Activated CD8-positive, alpha-beta T cell treated with anti-CD3 and anti-CD28 coated beads for 36 hours (primary cell): ENCODE data around the gene SBNO2. TPM values are rescaled to one million over a fixed set of nuclear protein-coding genes. Genes with fewer than 3 reads are reported as not detected.

Experiments used
- ATAC-seq: fragments of 200-7000 bp; cut with Tn5 transposase; one replicate; pipeline ENCODE4 v1.10.0; 2021; ENCODE audit warnings: mild to moderate bottlenecking, moderate library complexity
- CTCF ChIA-PET: fragments of 350-600 bp; sonication (Branson Sonifier 250); formaldehyde crosslinking; loops from one replicate; lab custom pipeline; 2021; ENCODE audit warnings: antibody characterized with exemption; lab: Charles Lee
- POLR2A ChIA-PET: fragments of 350-600 bp; sonication (Branson Sonifier 250); formaldehyde crosslinking; loops from one replicate; lab custom pipeline; 2021; ENCODE audit warnings: antibody characterized with exemption; lab: Charles Lee
- DNase-seq: peaks from one replicate; pipeline ENCODE4 v3.0.0-alpha.2; 2020
- H3K27ac Mint-ChIP-seq: one replicate; pipeline ENCODE4 v1.8.0; 2021; ENCODE audit warnings: mild to moderate bottlenecking, mixed read lengths
- H3K27me3 Mint-ChIP-seq: one replicate; pipeline ENCODE4 v1.8.0; 2021; ENCODE audit warnings: mixed read lengths
- H3K36me3 Mint-ChIP-seq: one replicate; pipeline ENCODE4 v1.8.0; 2021; ENCODE audit warnings: low read depth, mixed read lengths
- H3K4me1 Mint-ChIP-seq: one replicate; pipeline ENCODE4 v1.8.0; 2021; ENCODE audit warnings: low read depth, mixed read lengths
- H3K4me3 Mint-ChIP-seq: one replicate; pipeline ENCODE4 v1.8.0; 2021; ENCODE audit warnings: mild to moderate bottlenecking, moderate library complexity, mixed read lengths
- H3K9me3 Mint-ChIP-seq: one replicate; pipeline ENCODE4 v1.8.0; 2021; ENCODE audit warnings: mixed read lengths
- CTCF ChIP-seq: fragments of 200-600 bp; IDR thresholded peaks from one replicate; pipeline ENCODE4 v1.8.0; 2022; ENCODE audit warnings: antibody characterized with exemption, mild to moderate bottlenecking
- intact Hi-C: fragments of 100-400 bp; cut with micrococcal nuclease; formaldehyde crosslinking; loops from one replicate; pipeline ENCODE4 v1.10.0; 2022
- total RNA-seq, 2 experiments: library from RNA; stranded (reverse); gene quantifications; one replicate each; pipeline ENCODE4 v1.2.3, GENCODE V29; 2021

The SBNO2 gene
- total RNA-seq, 2 experiments from 2014 or later: 41.7 to 42.0 TPM

DNA sequence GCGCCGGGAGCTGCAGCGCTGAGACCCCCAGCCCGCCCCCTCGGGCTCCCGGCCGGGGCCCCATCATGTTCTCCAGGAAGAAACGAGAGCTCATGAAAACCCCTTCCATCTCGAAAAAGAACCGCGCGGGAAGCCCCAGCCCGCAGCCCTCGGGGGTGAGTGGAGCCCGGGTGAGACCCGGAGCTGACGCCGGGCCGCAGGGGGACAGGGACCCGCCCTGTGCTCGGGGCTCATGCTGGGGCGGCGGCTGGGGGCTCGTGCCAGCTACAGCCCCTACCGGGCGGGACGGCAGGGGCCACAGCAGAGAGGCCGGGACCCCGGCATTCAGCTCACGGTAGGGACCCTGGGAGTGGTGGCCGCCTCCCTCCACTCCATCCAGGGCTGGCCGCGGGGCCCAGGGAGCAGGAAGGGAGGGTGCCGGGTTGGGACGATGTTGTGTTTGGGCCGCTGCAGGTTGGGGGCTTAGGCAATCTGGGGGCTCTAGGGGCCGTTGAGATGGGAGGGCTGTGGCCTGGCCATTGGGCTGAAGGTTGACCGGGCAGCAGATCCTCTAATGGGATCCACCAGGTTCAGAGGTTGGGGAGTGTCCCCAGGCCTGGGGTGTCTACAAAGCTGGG lies 106.6 kb downstream of the SBNO2 start:
- no peak for TF ChIP-seq CTCF
- CTCF ChIA-PET: interaction anchor here (0.7 to 4.4 kb wide), 10 partner anchors 10 to 226 kb away, joined by 3 to 22 read pairs (median 8); partner anchors contain the start of gene ABCA7
- intact Hi-C loops: no loop called here
- Mint-ChIP-seq H3K27ac (peak overlapping the region; percentile 87), H3K4me1 (peaks cover 42% of the 10 kb centered on the region), H3K4me3 (peak overlapping the region; percentile 84), H3K9me3 (peaks cover 1% of the 10 kb centered on the region), H3K36me3 (peaks cover 32% of the 10 kb centered on the region), H3K27me3 (no peaks in the 10 kb centered on the region)
- ATAC-seq (peak; percentile 41), DNase-seq (peak; percentile 82)
- POLR2A ChIA-PET: interaction anchor here (0.9 to 4.7 kb wide), 22 partner anchors 9 to 830 kb away, joined by 3 to 29 read pairs (median 6); partner anchors contain the start of genes ABCA7, CIRBP, CNN2 and GPX4

DNA sequence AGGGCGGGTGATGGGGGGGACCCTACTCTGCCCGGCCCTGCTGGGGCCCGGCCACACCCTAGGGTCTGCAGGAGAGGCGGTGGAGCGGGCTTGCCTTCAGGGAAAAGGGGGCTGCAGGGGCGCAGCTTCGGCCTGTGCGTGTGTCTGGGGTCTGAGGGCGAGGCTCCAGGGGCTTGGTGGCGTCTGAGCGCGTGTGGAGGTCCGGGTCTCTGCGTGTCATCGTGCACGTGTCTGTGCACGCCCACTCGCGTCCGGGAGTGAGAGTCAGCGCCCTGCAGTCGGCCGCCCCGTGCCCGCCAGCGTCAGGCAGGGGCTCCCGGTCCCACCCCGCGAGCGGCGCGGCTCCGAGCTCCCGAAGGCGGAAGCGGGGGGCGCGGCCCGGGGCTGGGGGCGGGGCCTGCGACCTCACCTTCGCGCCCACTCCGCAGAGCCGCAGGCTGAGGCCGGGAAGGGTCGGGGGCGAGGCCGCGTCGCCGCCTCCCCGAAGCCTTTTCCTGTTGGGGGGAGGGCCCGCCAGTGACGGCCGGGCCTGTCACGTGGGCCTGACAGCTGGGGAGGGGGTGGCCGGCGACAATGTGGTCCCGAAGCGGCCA lies 107.2 kb downstream of the SBNO2 start, which contains the start of gene ARHGAP45:
Gene ARHGAP45 (plus strand): TSS at position 420 of the 593 bp plus-strand sequence. CDS start 239 bp downstream, outside the sequence.
- Mint-ChIP-seq H3K4me3 (peak within 1 kb of the TSS; percentile 84), H3K27me3 (no peaks in the 10 kb centered on the region), H3K4me1 (peaks cover 36% of the 10 kb centered on the region), H3K27ac (peak within 1 kb of the TSS; percentile 87), H3K9me3 (peaks cover 1% of the 10 kb centered on the region), H3K36me3 (peaks cover 26% of the 10 kb centered on the region)
- ATAC-seq: peak; percentile 66
- ChIA-PET CTCF (interaction anchor here (0.7 to 4.4 kb wide), 11 partner anchors 10 to 226 kb away, joined by 3 to 22 read pairs (median 7); partner anchors contain the start of genes ABCA7 and CNN2), POLR2A (interaction anchor here (0.7 to 4.7 kb wide), 22 partner anchors 8 to 203 kb away, joined by 3 to 29 read pairs (median 6); partner anchors contain the start of genes ABCA7, CIRBP, CNN2 and GPX4)
- no peak for TF ChIP-seq CTCF
- peak; percentile 90 for DNase-seq
- intact Hi-C loops: no loop called here

- H3K27ac Mint-ChIP-seq: no peak overlapping the region
- TF ChIP-seq CTCF: no peak
- H3K9me3 Mint-ChIP-seq: peaks cover 1% of the 10 kb centered on the region
- peaks cover 23% of the 10 kb centered on the region for H3K36me3 Mint-ChIP-seq
- CTCF ChIA-PET: interaction anchor here (1.0 to 4.4 kb wide), 10 partner anchors 9 to 177 kb away, joined by 3 to 22 read pairs (median 8); partner anchors contain the start of genes ABCA7 and CNN2
- DNase-seq: no peak
- H3K4me3 Mint-ChIP-seq: peak overlapping the region; percentile 67
- POLR2A ChIA-PET: interaction anchor here (0.7 to 4.7 kb wide), 16 partner anchors 8 to 46 kb away, joined by 3 to 29 read pairs (median 8); partner anchors contain the start of genes ABCA7, GPX4 and RNU6-2
- no peaks in the 10 kb centered on the region for H3K27me3 Mint-ChIP-seq
- H3K4me1 Mint-ChIP-seq: peaks cover 33% of the 10 kb centered on the region
- no peak for ATAC-seq
- intact Hi-C loops: no loop called here
These were observed 107.8 kb downstream of the SBNO2 start for GRCh38 chr19:1066251-1066747.

DNA sequence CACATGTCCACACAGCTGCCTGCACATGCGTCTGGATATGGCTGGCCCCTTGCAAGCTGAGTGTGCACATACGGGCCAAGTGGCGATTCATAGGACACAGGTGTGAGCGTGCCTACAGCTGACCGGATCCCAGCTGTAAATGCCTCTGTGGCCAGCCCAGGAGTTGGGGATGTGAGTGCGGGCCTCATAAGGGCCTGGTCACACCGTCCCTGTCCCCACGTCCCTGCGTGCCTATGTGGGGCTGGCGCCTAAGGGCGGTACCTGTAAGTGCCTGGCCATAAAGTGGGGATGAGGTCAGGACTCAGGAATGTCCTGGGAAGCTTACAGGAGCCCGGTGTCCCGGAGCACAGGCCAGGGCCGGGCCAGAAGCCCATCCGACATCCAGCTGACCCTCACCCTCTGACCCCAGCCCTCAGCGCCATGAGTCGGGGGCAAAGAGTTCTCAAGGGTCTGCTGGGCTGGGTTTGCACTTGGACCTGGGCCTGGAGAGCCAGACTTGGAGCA lies 108.4 kb downstream of the SBNO2 start:
- H3K36me3 Mint-ChIP-seq: peaks cover 21% of the 10 kb centered on the region
- peak overlapping the region; percentile 24 for H3K4me3 Mint-ChIP-seq
- H3K27ac Mint-ChIP-seq: no peak overlapping the region
- DNase-seq (no peak), ATAC-seq (no peak)
- ChIA-PET CTCF (interaction anchor here (1.0 to 4.4 kb wide), 11 partner anchors 9 to 178 kb away, joined by 3 to 22 read pairs (median 4); partner anchors contain the start of gene CNN2), POLR2A (interaction anchor here (0.9 to 4.7 kb wide), 14 partner anchors 10 to 45 kb away, joined by 3 to 29 read pairs (median 5); partner anchors contain the start of genes ABCA7, GPX4 and RNU6-2)
- no peak for TF ChIP-seq CTCF
- H3K27me3 Mint-ChIP-seq: no peaks in the 10 kb centered on the region
- peaks cover 1% of the 10 kb centered on the region for H3K9me3 Mint-ChIP-seq
- intact Hi-C loops: no loop called here
- H3K4me1 Mint-ChIP-seq: peaks cover 33% of the 10 kb centered on the region
